Keratinocyte (primary cell): ENCODE results near the gene CYB5A.

ENCODE experiments used
- EZH2 ChIP-seq: IDR thresholded peaks from one replicate; pipeline ENCODE4 v1.6.1; 2012; ENCODE audit warnings: inconsistent platforms, mild to moderate bottlenecking, low read length, moderate library complexity
- TF ChIP-seq, protein P1 (sequence below), 3 experiments: IDR thresholded peaks in 1 of 3; conservative IDR thresholded peaks in 1 of 3; optimal IDR thresholded peaks in 1 of 3; 2 replicates in 2 of 3; 3 replicates in 1 of 3; pipeline versions ENCODE3 to v1.5.1; 2011; ENCODE audit warnings: low read length in 3 of 3, mild to moderate bottlenecking in 3 of 3, moderate library complexity in 2 of 3, control low read depth in 1 of 3, inconsistent platforms in 1 of 3; ENCODE audit not compliant: insufficient read depth in 2 of 3; ENCODE audit errors: extremely low read depth in 1 of 3

DNA sequence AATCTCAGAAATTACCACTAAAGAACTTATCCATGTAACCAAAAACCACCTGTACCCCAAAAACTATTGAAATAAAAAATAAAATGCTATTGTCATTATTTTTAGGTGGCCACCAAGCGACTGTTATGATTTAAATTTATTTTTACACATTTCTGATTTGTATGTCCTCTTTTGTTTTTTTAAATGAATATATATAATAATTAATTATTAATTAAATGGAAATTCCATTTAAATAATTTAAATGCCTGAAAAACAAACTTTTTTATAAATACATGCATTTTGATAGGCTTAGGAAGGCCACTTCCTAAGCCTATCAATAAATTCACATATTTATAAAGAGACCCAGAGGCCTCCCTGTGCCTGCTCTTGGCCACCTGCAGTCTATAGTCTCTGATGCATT is 52.2 kb downstream of the CYB5A start:
- TF ChIP-seq, protein P1, sequence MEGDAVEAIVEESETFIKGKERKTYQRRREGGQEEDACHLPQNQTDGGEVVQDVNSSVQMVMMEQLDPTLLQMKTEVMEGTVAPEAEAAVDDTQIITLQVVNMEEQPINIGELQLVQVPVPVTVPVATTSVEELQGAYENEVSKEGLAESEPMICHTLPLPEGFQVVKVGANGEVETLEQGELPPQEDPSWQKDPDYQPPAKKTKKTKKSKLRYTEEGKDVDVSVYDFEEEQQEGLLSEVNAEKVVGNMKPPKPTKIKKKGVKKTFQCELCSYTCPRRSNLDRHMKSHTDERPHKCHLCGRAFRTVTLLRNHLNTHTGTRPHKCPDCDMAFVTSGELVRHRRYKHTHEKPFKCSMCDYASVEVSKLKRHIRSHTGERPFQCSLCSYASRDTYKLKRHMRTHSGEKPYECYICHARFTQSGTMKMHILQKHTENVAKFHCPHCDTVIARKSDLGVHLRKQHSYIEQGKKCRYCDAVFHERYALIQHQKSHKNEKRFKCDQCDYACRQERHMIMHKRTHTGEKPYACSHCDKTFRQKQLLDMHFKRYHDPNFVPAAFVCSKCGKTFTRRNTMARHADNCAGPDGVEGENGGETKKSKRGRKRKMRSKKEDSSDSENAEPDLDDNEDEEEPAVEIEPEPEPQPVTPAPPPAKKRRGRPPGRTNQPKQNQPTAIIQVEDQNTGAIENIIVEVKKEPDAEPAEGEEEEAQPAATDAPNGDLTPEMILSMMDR (optimal IDR thresholded peaks at IDR 0.05 in 1 of 3, IDR thresholded peaks at IDR 0.05 in 1 of 3, conservative IDR thresholded peaks at IDR 0.05 in 1 of 3; ENCODE audit: extremely low read depth in 1 of 3, insufficient read depth in 2 of 3, low read length in 3 of 3), result no peak
- TF ChIP-seq EZH2, result no peak
